Fibroblast of upper back skin (primary cell): Measurements from ENCODE around the gene CMTM4.

Source experiments
- DNase-seq: peaks from one replicate; pipeline ENCODE4 v3.0.0-alpha.2; 2013

The CMTM4 gene

DNA sequence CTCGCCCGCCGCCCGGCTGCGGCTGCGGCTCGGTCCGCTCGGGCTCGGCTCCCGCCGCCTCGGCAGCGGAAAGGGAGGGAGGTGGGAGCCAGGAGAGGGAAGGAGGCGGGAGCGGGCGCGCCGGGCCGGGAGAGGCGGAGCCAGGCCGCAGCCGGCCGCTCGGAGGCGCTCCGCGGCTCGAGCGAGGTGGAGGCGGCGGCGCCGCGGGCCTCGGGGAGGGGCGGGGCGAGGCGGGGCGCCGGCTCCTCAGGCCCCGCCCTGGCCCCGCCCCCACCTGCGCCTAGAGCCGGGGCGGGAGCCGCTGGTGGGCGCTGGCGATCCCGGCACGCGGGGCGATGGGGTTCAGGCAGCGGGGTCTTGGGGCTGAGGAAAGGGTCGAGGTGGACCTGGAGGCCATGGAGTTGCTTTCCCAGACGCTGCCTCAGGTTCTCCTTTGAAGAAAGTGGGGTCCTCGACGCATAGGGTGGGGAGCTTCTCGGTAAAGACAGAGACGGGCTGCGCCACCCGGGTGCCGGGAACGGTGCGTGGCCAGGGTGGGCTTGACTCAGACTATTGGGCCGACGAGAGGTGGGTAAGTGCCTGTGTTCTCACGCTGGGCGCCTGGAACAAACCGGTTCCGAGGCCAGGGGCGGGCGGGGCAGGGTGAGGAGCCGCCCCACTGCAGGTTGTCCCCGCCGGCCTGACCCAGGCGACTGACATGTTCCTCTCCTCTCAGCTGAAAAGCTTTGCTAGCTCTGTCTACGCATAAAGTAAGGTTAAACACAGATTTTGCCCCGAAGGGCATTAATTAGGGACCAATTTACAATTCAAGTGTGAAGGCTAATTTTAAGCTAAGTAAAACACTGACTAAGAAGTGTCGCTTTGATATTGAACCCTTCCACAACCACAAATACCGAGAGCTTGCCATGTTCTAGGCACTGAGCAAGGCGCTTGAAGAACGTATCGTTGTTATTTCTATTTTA, at the start of gene CMTM4:
TSS of gene CMTM4 (minus strand) at position 75 of the 962 bp plus-strand sequence. CDS start 218 bp downstream, outside the sequence.
- peak; percentile 85 for DNase-seq

GRCh38 chr16:66746048-66746447, 49.5 kb upstream of the CMTM4 start:
- no peak for DNase-seq

GRCh38 chr16:66741950-66742808, 45.6 kb upstream of the CMTM4 start:
- peak; percentile 72 for DNase-seq

DNA sequence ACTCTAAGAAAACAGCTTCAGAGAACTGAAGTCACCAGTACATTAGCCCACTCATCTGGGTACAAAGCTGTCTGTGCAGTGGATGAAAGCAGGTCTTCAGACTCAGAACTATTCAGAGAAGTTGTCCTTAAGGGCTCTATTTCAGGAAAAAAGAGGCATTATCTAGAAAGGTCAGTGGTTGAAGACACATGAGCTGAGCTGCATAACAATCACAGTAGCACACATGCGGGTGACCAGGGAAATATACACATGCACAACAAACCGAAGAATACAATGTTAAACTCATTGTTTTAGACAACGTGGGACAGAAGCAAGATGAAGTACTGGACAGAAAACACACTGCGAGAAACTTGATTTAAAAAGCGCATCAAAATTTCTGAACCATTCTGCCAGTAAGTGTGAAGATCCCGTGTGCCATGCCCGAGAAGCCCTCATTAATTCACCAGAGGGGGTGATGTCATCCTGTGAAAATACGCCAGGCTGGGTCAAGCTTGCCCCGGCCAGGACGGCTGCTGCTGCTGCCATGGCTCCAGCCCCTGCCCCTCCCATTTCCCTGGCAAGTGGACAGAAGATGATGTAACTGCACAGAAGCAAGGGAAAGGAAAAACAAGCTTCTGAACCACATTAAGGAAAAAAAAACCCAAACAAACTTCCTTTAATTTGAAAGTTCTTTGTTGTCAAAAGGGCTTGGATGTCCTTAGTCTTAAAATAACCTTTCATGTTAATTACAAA, 44.8 kb upstream of the CMTM4 start:
- peak; percentile 89 for DNase-seq

- DNase-seq: no peak
Observed at GRCh38 chr16:66740533-66740932, 44.0 kb upstream of the CMTM4 start.

DNA sequence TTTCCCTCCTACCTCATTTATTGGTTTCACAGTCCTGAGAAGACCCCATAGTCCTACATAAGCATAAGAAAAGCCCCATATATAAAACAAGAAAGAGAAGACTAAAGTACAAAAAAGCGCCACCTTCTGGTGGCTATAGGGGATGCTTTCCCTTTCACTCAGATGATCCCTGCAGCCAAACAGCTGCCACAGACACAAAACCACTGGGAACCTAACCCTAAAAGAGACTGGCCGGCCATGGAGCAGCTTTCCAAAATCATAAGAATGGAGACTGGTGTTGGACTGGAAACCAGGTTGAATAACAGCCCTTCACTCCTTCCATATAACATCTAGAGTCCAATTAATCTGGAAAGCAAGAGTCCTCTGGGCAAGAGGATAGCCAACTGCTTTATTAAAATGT, 43.5 kb upstream of the CMTM4 start:
- no peak for DNase-seq

DNA sequence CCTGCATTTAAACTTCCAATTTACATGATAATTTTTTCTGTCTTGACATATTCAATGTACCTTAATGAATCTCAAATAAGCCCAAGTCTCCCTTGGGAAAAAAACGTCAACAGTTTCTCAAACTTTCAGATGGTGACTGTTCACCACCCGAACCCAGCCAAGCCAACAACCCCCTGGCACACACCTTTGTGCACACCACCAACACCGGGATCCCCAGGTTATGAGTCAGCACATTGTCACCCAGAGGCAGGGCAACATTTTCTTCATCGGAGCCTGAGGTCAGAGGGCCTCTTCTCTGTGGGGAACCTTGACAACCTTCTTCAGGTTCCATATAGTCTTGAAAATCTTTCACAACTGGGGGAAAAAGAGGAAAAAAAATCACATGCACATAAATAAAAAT, 39.3 kb upstream of the CMTM4 start:
- no peak for DNase-seq

DNA sequence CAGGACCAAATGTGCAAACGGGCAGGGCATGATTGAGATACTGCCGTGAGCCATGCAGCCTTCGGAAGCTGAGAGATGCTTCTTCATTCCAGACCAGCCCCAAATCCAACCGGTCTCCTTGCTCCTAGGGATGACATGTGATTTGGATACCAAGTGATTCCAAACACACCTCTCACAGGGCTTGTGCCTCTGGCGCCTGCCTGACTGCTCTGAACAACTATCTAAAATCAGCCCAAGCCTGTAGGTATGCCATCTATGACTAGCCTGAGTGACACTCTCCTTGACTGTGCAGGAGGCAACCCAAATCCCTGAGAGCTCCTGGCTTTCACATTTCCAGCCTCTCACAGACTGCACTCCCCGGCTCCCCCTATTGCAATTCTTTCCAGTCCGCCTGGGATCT, 34.6 kb upstream of the CMTM4 start:
- no peak for DNase-seq

- DNase-seq: no peak
Observed at GRCh38 chr16:66728804-66729203, 32.3 kb upstream of the CMTM4 start.

DNA sequence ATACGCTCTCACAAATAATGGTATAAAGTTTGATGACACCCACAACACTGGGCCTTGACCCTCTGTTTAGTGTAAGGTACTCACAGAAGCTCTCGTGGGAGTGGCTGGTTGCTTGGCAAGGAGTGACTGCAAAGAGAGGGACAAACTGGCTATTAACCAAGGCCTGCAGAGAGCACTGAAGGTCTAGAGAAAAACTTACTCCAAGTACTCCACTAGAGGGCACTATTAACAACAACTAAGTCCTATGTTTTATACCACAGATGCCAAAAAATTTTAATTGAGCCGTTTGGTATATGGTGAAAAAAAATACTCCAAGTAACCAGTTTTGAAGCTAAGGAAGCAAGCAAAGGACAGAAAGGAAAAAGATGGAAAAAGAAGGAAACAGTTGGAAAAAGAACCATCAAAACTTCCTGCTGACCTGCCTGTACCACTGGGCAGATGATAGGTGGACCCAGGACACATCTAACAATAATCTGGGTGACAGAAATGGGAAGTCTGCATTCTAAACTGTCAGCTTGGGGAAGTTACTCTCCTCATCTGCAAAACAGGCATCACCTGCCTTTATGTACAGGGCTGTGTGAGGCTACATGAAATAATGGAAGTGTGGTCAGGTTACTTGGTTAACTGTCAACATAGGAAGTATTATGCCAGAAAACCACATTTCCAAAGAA, 31.7 kb upstream of the CMTM4 start:
- peak; percentile 66 for DNase-seq

GRCh38 chr16:66720766-66721165, 24.2 kb upstream of the CMTM4 start:
- DNase-seq: peak; percentile 33

GRCh38 chr16:66719246-66719645, 22.7 kb upstream of the CMTM4 start:
- DNase-seq: no peak

DNA sequence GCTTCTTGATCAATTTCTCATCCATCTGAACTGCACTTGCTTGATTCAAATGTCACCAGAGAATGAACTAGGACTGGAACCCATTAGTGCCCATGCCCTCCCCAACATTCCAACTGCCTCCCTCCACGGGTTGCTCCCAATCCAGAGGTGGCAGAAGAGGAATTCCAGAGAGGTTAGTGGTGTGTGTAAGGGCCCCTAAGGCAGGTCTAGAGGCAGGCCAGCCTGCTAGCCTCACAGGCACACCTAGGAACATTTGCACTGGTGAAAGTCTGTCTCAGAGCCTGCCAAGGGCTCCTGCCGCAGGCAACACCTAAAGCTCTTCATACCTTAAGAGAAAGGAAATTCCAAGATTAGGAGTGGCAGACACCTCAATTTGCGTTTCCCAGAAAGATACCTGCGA, 21.2 kb upstream of the CMTM4 start:
- no peak for DNase-seq

DNA sequence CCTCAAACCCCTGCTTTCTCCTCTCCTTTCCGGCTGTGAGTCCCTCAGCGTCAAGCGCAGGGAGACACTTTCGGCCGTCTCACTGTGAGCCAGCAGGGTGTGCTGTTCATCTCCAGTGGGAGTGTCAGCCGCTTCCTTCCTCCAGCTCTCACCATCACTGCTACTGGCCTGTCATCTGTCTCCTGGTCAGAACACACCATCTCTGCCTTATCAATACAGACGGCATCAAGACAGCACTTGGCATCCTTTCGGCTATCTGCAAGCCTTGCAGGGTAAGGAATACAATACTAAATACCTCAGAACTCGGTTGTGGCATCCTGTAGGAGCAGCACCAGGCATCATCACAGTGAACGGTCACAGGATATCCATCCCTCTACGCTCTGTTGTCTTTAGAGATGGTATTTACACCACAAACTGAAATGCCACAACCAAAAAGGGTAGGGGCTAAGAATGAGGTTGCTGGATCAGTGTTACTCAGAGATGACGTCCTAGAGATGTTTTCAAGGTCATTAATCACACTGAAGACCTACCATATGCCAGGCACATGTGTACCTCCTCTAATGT, 20.7 kb upstream of the CMTM4 start:
- peak; percentile 70 for DNase-seq

- no peak for DNase-seq
Observed at GRCh38 chr16:66714654-66715307, 18.2 kb upstream of the CMTM4 start.

- DNase-seq: no peak
Observed at GRCh38 chr16:66714062-66714461, 17.5 kb upstream of the CMTM4 start.

GRCh38 chr16:66713076-66713475, 16.5 kb upstream of the CMTM4 start:
- DNase-seq: no peak

DNA sequence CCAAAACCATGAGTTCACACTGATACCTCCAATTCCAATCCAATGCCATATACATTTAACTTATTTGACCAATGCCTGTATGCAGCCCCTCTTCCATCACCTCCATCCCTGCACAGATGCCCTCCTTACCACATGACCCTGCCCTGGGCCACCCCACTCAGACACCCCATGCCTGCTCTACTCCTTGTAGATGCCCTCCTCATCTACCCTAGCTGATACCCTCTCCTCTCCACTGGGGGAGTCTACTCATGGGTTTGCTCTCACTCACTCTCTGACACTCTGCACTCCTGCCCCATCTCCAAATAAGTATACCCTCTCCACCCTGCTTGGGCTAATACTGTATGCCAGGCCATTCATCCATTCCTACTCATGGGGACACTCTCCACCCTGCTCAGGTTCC, 16.0 kb upstream of the CMTM4 start:
- no peak for DNase-seq

GRCh38 chr16:66711581-66711980, 15.0 kb upstream of the CMTM4 start:
- no peak for DNase-seq

GRCh38 chr16:66706506-66706880, 9.9 kb upstream of the CMTM4 start:
- peak; percentile 30 for DNase-seq

GRCh38 chr16:66705790-66706505, 9.4 kb upstream of the CMTM4 start:
- peak; percentile 31 for DNase-seq
